ENCODE data around the gene PHYHIPL.

- no peak for TF ChIP-seq POLR2AphosphoS5 (IDR thresholded peaks at IDR 0.05; ENCODE audit: borderline replicate concordance, low read depth, low read length)
- TF ChIP-seq EZH2 (IDR thresholded peaks at IDR 0.05) = no peak
- no peak for TF ChIP-seq FOXP2 (optimal IDR thresholded peaks at IDR 0.05; ENCODE audit: control extremely low read depth, extremely low read length, insufficient read depth)
Measured at GRCh38 chr10:59234816-59235429, 58.5 kb downstream of the PHYHIPL start.

All from SK-N-MC (cell line).